Effector CD8-positive, alpha-beta T cell (primary cell): Measurements from ENCODE around the gene CLTCL1.
"Not testable (repeated sequence)": the region's sequence is repeated elsewhere in the genome, so short reads cannot be mapped to it uniquely, and the experiment has no call there.

Experiments
- DNase-seq: peaks from one replicate; lab custom pipeline; 2025; lab: John Stamatoyannopoulos, UW

Gene CLTCL1

GRCh38 chr22:19290400-19291217, 910 bp downstream of the CLTCL1 start:
- no peak for DNase-seq

GRCh38 chr22:19289475-19290161, 1.9 kb downstream of the CLTCL1 start:
- DNase-seq, result no peak

DNA sequence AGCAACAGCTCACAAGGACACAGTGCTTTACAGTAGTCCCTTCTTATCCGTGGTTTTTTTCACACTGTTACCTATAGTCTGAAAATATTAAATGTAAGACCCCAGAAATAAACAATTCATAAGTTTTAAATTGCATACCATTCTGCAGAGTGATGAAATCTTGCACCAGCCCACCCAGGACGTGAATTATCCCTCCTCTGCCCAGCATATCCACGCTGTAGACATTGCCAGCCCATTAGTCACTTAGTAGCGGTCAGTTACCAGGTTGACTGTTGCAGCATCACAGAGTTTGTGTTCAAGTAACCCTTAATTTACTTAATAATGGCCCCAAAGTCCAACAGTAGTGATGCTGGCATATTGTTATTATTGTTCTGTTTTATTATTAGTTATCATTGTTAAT, 3.6 kb downstream of the CLTCL1 start:
- no peak for DNase-seq

DNA sequence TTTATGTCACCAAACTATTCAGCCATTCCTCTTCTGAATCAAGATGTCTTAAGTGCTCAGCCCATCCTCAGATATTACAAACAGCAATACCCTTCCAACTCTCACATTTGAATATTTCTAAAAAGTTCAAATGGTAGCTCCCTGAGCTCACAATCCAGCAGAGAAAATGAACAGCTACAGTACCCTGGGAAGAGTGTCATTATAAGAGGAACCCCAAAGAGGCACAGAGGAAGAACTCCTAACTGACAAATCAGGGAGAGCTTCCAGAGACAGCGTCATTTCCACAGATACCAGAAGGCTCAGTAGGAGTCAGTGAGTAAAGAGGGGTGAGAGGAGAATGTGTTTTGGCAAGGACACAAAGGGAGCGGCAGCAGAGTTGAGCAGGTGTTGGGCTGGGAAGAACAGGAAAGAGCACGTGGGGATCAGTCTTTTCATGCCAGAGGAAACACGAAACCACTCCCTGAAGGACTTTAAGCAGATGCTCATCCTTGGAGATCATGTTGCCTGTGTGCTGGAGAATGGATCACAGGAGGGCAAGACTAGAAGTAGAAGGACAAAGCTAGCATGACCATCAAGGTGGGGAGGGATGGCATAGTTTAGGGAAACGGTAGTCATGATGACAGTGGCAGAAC, 4.3 kb downstream of the CLTCL1 start:
- no peak for DNase-seq

DNA sequence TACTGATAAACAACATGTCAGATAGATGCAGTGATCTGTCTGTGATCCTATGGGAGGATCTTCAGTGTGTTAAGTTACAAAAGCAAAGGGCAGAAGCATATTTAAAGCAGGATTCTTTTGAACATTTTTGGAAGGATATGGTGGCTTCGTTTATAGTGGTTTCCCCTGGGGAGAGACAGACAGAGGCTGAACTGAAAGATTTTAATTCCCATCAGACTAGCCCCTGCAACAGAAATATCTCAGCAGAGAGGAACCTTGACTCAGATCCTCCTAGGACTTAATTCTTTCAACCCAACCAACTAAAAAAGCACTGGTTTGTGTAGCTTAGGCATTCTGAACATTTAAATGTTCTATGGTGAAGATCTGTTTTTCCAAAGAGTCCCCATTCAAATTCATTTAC, 5.7 kb downstream of the CLTCL1 start:
- DNase-seq, result no peak

GRCh38 chr22:19279143-19279542, 12.4 kb downstream of the CLTCL1 start:
- not testable (repeated sequence) for DNase-seq

- no peak for DNase-seq
Observed at GRCh38 chr22:19277785-19278184, 13.7 kb downstream of the CLTCL1 start.

- no peak for DNase-seq
Observed at GRCh38 chr22:19275919-19276600, 15.5 kb downstream of the CLTCL1 start.

- no peak for DNase-seq
Observed at GRCh38 chr22:19275513-19275912, 16.0 kb downstream of the CLTCL1 start.

GRCh38 chr22:19275104-19275503, 16.4 kb downstream of the CLTCL1 start:
- DNase-seq, result no peak

- no peak for DNase-seq
Observed at GRCh38 chr22:19271856-19272535, 19.5 kb downstream of the CLTCL1 start.

DNA sequence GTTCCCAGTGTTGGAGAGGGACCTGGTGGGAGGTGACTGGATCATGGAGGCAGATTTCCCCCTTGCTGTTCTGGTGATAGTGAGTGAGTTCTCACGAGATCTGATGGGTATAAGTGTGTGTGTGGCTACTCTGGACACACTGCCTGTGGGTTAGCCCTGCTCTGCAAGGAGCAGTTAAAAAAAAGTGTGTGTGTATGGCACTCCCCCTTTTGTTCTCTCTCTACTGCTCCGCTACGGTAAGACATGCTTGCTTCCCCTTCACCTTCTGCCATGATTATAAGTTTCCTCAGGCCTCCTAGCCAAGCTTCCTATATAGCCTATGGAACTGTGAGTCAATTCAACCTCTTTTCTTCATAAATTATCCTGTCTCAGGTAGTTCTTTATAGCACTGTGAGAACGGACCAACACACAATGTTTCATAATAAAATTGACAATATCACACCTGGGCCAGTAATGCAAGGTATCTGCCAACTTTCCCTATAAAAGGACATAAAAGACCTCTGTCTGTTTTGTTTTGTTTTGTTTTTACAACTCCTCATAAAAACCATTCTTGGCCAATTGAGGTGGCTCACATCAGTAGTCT, 20.2 kb downstream of the CLTCL1 start:
- DNase-seq, result no peak

DNA sequence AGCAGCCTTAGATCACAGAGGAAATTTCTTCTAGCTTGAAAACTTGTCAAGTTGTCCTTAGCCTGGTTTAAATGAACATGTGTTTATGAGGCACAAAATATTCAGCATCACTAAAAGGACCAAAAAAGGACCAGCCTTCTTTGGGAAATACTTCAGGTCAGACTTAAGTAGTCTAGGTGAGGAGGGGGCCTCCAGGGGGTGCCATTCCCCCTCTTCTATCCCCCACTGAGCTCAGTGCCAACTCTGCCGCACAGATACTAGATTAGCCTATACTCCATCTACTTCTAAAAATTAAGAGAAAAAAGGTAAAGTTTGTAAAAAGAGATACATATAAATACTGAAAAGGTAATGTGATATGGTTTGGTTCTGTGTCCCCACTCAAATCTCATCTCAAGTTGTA, 20.6 kb downstream of the CLTCL1 start:
- no peak for DNase-seq

DNA sequence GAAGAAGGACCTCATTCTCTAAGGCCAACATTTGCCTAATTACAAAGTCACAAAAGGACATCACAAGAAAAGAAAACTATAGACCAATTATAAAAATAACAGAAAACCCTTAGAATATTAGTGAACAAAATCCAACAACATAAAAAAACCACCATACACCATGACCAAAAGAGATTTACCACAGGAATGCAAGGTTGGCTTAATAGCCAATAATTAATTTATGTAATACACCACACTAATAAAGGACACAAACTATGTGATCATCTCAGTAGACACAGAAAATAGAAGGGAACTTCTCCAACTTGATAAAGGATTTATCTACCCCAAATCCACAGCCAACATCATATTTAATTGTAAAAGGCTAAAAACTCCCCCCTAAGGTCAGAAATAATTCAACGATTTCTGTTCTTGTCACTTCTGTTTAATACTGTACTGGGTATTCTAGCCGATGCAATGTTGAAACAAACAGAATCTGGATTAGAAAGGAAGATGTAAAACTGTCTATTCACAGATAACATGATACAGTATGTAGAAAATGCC, 24.9 kb downstream of the CLTCL1 start:
- DNase-seq, result no peak

- no peak for DNase-seq
Observed at GRCh38 chr22:19265779-19266178, 25.7 kb downstream of the CLTCL1 start.

GRCh38 chr22:19260804-19261203, 30.7 kb downstream of the CLTCL1 start:
- DNase-seq, result no peak

DNA sequence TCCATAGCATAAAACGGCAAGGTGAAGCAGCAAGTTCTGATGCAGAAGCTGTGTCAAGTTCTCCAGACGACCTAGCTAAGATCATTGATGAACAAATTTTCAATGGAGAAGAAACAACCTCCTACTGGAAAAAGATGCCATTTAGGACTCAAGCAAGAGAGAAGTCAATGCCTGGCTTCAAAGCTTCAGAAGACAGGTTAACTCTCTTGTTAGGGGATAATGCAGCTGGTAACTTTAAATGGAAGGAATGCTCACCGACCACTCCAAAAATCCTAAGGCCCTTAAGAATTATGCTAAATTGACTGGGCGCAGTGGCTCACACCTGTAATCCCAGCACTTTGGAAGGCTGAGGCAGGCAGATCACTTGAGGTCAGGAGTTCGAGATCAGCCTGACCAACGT, 31.3 kb downstream of the CLTCL1 start:
- DNase-seq, result no peak

GRCh38 chr22:19258968-19259288, 32.6 kb downstream of the CLTCL1 start:
- not testable (repeated sequence) for DNase-seq

- no peak for DNase-seq
Observed at GRCh38 chr22:19258371-19258770, 33.1 kb downstream of the CLTCL1 start.

- DNase-seq, result not testable (repeated sequence)
Observed at GRCh38 chr22:19256362-19256761, 35.2 kb downstream of the CLTCL1 start.

DNA sequence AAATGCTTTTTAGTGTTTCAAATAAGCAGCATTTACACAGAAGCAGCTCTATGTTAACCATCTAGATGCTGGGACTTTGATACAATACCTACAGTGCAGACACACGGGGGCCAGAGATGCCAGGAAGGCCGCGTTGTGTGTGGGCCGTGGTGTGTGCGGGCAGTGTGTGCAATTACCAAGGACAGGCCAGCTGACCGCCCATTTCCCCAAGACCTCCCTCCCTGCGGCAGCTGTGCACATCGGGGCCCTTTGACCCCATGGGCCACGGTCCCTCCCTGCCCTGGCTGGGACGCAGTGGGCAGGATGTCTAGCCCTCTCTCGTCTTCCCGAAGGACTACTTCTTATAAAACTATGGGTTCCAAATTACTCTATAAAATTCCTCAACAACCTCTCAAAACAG, 38.4 kb downstream of the CLTCL1 start:
- DNase-seq, result no peak
